ENCODE data around the gene RBM3.

The RBM3 gene

DNA sequence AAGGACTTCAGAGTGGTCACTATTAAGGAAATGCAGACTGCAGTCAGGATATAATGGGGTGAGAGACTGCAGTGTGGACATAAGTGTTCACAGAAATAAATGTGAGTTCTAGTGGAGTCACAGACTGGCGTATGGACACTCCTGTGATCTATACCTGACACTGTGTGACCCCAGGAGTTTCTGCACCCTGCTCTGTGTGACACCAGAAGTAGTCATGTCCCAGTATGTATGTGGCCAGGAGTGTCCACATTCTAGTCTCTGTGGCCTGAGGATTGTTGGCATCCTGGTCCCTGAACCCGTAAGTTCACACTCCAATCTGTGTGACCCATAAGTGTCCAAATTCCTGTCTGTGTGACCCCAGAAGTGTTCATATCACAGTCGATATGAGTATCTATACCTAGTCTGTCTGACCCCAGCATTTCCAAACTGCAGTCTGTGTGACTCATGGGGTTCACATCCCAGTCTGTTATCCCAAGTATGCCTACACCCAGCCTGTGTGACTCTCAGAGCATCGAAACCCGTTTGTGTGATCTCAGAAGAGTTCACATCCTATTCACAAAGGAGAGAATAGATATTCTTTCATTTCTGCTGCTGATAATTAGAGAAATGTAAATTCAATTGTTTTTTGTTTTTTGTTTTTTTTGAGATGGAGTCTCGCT is 39.3 kb downstream of the RBM3 start:
- Mint-ChIP-seq H3K4me3 (no peak overlapping the region), H3K27ac (no peak overlapping the region), H3K36me3 (ENCODE audit: insufficient read depth) (peaks cover 2% of the 10 kb centered on the region), H3K9me3 (no peaks in the 10 kb centered on the region), H3K4me1 (ENCODE audit: low read depth in 2 of 2) (no peaks in the 10 kb centered on the region), H3K27me3 (peaks cover 0 to 11% of the 10 kb centered on the region in 2 donors)
- DNase-seq (no peak), ATAC-seq (replicated peaks) (no peak)

DNA sequence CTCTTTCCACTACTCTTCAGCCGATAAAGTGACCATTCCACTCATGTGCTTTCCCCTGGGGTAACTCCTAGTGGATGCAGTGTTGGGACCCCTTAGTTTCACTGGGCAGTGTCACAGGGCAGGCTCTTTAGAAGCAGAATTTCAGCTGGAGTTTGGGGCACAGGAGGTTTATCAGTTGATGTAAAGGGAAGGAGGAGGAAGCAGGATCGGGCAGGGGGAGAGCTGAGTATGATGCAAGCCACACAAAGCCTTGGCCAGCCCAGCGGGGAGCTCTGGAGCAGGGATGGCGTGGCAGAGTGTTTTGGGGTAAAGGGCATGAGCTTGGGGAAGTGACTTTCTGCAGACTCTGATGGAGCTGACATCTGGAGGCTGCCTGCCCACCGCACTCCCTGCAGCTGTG is 42.3 kb downstream of the RBM3 start:
- Mint-ChIP-seq H3K27ac (no peak overlapping the region), H3K9me3 (no peaks in the 10 kb centered on the region), H3K4me3 (no peak overlapping the region), H3K36me3 (ENCODE audit: insufficient read depth) (peaks cover 2% of the 10 kb centered on the region), H3K4me1 (ENCODE audit: low read depth in 2 of 2) (no peaks in the 10 kb centered on the region), H3K27me3 (peaks cover 0 to 11% of the 10 kb centered on the region in 2 donors)
- no peak for ATAC-seq (replicated peaks)
- no peak for DNase-seq

DNA sequence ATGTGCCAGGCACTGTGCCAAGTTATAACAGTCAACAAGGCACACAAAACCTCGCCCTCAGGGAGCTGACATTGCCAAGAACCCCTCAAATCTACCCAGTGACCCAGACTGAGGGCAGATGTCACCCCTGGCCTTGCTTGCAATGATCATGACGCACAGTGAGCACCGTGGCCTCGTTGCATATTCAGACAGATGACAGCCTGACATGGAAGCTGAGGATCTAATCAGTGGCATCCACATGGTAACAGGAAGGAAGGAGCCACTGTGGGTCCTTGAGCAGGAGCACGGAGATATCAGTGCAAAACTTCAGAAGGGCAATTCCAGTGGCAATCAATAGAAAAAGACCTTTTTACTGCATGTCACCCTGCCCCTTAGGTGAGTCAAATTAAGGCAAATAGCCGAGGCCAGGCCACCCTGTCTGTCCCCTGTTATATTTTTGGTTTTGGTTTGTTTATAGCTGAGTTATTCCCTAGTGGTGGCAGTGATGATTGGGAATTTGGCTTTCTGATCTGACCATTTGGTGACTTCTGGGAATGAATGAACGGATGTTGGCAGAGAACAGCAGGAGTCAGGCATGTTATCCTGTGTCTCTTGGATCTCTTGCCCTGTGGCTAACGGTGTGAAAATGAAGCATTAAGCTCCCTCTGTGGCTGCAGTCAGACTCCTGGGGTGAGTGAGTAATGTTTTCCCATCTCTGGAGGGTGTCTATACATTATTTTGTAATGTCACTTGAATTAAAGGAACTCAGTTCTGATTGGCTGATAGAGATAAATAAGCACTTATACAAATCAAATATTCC is 43.5 kb downstream of the RBM3 start:
- DNase-seq, result no peak
- peaks cover 0 to 11% of the 10 kb centered on the region in 2 donors for H3K27me3 Mint-ChIP-seq
- H3K4me3 Mint-ChIP-seq, result no peak overlapping the region
- H3K27ac Mint-ChIP-seq, result peak overlapping the region in 1 of 2 donors; percentile 41
- no peak for ATAC-seq (replicated peaks)
- no peaks in the 10 kb centered on the region for H3K9me3 Mint-ChIP-seq
- H3K36me3 Mint-ChIP-seq (ENCODE audit: insufficient read depth), result no peaks in the 10 kb centered on the region
- no peaks in the 10 kb centered on the region for H3K4me1 Mint-ChIP-seq (ENCODE audit: low read depth in 2 of 2)

DNA sequence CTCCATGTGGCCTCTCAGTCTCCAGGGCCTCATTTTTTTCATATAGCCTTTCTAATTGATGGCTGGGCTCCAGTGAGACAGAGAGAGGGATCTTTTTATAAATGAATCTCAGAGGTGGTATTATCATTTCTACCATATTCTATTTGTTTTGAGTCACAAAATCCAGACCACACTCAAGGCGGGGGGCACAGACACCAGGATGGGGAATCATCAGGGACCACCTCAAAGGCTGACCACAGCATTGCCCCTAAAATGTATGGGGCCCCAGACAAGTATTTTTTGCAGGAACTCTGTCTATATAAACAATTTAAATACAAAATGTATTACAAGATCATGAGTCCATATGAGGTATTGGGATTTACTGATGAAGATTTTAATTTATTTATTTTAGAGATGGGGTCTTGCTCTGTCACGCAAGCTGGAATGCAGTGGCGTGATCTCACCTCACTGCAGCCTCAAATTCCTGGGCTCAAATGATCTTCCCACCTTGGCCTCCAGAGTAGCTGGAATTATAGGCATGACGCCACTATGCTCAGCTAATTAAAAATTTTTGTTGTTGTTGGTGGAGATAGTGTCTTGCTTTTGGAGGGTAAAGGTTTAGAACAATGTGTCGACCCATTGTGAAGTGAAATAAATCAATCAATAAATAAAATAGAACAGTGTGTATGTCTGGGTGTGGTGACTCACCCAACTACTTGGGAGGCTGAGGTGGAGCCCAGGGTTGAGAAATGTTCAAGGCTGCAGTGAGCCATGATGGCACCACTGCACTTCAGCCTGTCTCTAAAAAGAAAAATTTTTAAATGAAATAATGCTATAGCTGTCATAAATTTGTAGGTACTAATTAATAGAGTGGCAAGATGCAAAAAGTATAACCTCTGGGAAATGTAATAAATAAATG is 52.4 kb downstream of the RBM3 start:
- no peaks in the 10 kb centered on the region for H3K27me3 Mint-ChIP-seq

More for the DNA sequence above, 52.4 kb downstream of the RBM3 start:
- Mint-ChIP-seq H3K36me3 (ENCODE audit: insufficient read depth) (peaks cover 3% of the 10 kb centered on the region), H3K27ac (no peak overlapping the region), H3K4me3 (no peak overlapping the region), H3K4me1 (ENCODE audit: low read depth in 2 of 2) (peaks cover 0 to 2% of the 10 kb centered on the region in 2 donors), H3K9me3 (no peaks in the 10 kb centered on the region)
- DNase-seq (no peak), ATAC-seq (replicated peaks) (no peak)

Measured in effector memory CD8-positive, alpha-beta T cell (primary cell).